ENCODE data around the gene MMP28.

- TF ChIP-seq CTCF (IDR thresholded peaks at IDR 0.05) (no peak), POLR2A (IDR thresholded peaks at IDR 0.05) (no peak)
These were observed 69.1 kb downstream of the MMP28 start for GRCh38 chr17:35726127-35726952.
